ENCODE results near the gene OR51G2. TPM values are rescaled to one million over a fixed set of nuclear protein-coding genes. Genes with fewer than 3 reads are reported as not detected.

OR51G2 gene
- total RNA-seq, 1 donor from 2014 or later = not detected

GRCh38 chr11:4886186-4886585 lies 33.0 kb downstream of the OR51G2 start:
- H3K4me1 ChIP-seq = no peaks in the 10 kb centered on the region
- TF ChIP-seq CTCF (IDR thresholded peaks at IDR 0.05) = no peak
- no peak overlapping the region for H3K27ac ChIP-seq
- intact Hi-C loops (cut with DNase I) = no loop called here
- ATAC-seq (no peak), DNase-seq (no peak)
- H3K9me3 ChIP-seq = no peaks in the 10 kb centered on the region
- H3K27me3 ChIP-seq (ENCODE audit: low read depth) = no peaks in the 10 kb centered on the region
- no peak overlapping the region for H3K4me3 ChIP-seq
- no peaks in the 10 kb centered on the region for H3K36me3 ChIP-seq

- ATAC-seq (no peak), DNase-seq (no peak)
- no peaks in the 10 kb centered on the region for H3K27me3 ChIP-seq (ENCODE audit: low read depth)
- no peak for TF ChIP-seq CTCF (IDR thresholded peaks at IDR 0.05)
- H3K9me3 ChIP-seq = no peaks in the 10 kb centered on the region
- H3K4me3 ChIP-seq = no peak overlapping the region
- H3K27ac ChIP-seq = no peak overlapping the region
- no peaks in the 10 kb centered on the region for H3K4me1 ChIP-seq
- no peaks in the 10 kb centered on the region for H3K36me3 ChIP-seq
- intact Hi-C loops (cut with DNase I) = no loop called here
These were observed 34.8 kb downstream of the OR51G2 start for GRCh38 chr11:4884361-4884760.

GRCh38 chr11:4882543-4882942 lies 36.6 kb downstream of the OR51G2 start:
- Histone ChIP-seq H3K4me3 (no peak overlapping the region), H3K27ac (no peak overlapping the region), H3K9me3 (no peaks in the 10 kb centered on the region), H3K4me1 (no peaks in the 10 kb centered on the region), H3K27me3 (ENCODE audit: low read depth) (no peaks in the 10 kb centered on the region), H3K36me3 (no peaks in the 10 kb centered on the region)
- intact Hi-C loops (cut with DNase I) = no loop called here
- DNase-seq (no peak), ATAC-seq (no peak)
- no peak for TF ChIP-seq CTCF (IDR thresholded peaks at IDR 0.05)

GRCh38 chr11:4881860-4882500 lies 37.2 kb downstream of the OR51G2 start, which contains the start of gene OR51T1:
TSS of gene OR51T1 (plus strand) at chr11:4881900. CDS start at chr11:4881900, 0 bp downstream.
- intact Hi-C loops (cut with DNase I) = no loop called here
- H3K27ac ChIP-seq = no peak within 1 kb of the TSS
- TF ChIP-seq CTCF (IDR thresholded peaks at IDR 0.05) = no peak
- no peak for ATAC-seq
- H3K4me1 ChIP-seq = no peaks in the 10 kb centered on the region
- H3K27me3 ChIP-seq (ENCODE audit: low read depth) = no peaks in the 10 kb centered on the region
- H3K4me3 ChIP-seq = no peak within 1 kb of the TSS
- no peaks in the 10 kb centered on the region for H3K36me3 ChIP-seq
- no peak for DNase-seq
- no peaks in the 10 kb centered on the region for H3K9me3 ChIP-seq

GRCh38 chr11:4881188-4881587 lies 38.0 kb downstream of the OR51G2 start:
- H3K27ac ChIP-seq = no peak overlapping the region
- no peak overlapping the region for H3K4me3 ChIP-seq
- intact Hi-C loops (cut with DNase I) = no loop called here
- no peaks in the 10 kb centered on the region for H3K9me3 ChIP-seq
- H3K27me3 ChIP-seq (ENCODE audit: low read depth) = no peaks in the 10 kb centered on the region
- no peak for TF ChIP-seq CTCF (IDR thresholded peaks at IDR 0.05)
- no peaks in the 10 kb centered on the region for H3K4me1 ChIP-seq
- no peak for DNase-seq
- no peaks in the 10 kb centered on the region for H3K36me3 ChIP-seq
- ATAC-seq = no peak
